Activated CD8-positive, alpha-beta T cell treated with anti-CD3 and anti-CD28 coated beads, Interleukin-2, amount 10 ng/mL, durations not matched to agents 7 days and 5 days (primary cell): ENCODE measurements around the gene TMEM100. TPM values are rescaled to one million over a fixed set of nuclear protein-coding genes. Genes with fewer than 3 reads are reported as not detected.
"Not testable (repeated sequence)": the region's sequence is repeated elsewhere in the genome, so short reads cannot be mapped to it uniquely, and the experiment has no call there.

Experiments
- ATAC-seq: fragments of 150-1000 bp; cut with Tn5 transposase; one replicate; pipeline ENCODE4 v1.10.0; 2021; ENCODE audit warnings: moderate library complexity
- CTCF ChIA-PET: fragments of 350-600 bp; sonication (Branson Sonifier 250); formaldehyde crosslinking; loops from one replicate; lab custom pipeline; 2021; ENCODE audit warnings: antibody characterized with exemption; lab: Charles Lee
- POLR2A ChIA-PET: fragments of 350-600 bp; sonication (Branson Sonifier 250); formaldehyde crosslinking; loops from one replicate; lab custom pipeline; 2021; ENCODE audit warnings: antibody characterized with exemption; lab: Charles Lee
- DNase-seq: peaks from one replicate; pipeline ENCODE4 v3.0.0-alpha.2; 2020
- H3K27ac Mint-ChIP-seq: one replicate; pipeline ENCODE4 v1.8.0; 2021; ENCODE audit warnings: mild to moderate bottlenecking, mixed read lengths
- H3K27me3 Mint-ChIP-seq: one replicate; pipeline ENCODE4 v1.8.0; 2021; ENCODE audit warnings: low read depth, mixed read lengths
- H3K36me3 Mint-ChIP-seq: one replicate; pipeline ENCODE4 v1.8.0; 2021; ENCODE audit warnings: low read depth, mixed read lengths
- H3K4me1 Mint-ChIP-seq: one replicate; pipeline ENCODE4 v1.8.0; 2021; ENCODE audit warnings: low read depth, mixed read lengths
- H3K4me3 Mint-ChIP-seq: one replicate; pipeline ENCODE4 v1.8.0; 2021; ENCODE audit warnings: mild to moderate bottlenecking, mixed read lengths
- H3K9me3 Mint-ChIP-seq: one replicate; pipeline ENCODE4 v1.8.0; 2022; ENCODE audit warnings: mixed read lengths; ENCODE audit not compliant: insufficient read depth
- total RNA-seq, 2 experiments: library from RNA; stranded (reverse); gene quantifications; one replicate each; pipeline ENCODE4 v1.2.3, GENCODE V29; 2021

Gene TMEM100
- total RNA-seq, 2 experiments from 2014 or later, result not detected

DNA sequence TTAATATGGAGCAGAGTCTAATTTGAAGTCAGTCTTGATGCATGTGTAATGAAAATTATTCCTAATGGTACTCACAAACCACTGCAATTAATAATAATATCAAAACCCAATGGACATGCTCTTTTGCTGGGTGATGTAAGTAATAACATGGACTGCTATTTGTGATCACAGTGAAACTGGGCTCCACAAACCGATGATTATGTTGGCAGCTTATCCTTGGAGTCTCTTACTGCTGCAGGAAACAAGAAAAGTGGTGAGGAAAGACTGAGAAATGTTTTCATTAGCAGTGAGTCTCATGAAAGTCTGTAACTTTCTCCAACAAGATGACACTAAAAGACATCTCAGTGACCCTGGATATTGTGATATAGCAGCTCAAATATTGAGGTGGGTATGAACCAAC lies 45.2 kb downstream of the TMEM100 start:
- Mint-ChIP-seq H3K36me3 (no peaks in the 10 kb centered on the region), H3K27me3 (peaks cover 9% of the 10 kb centered on the region), H3K4me1 (no peaks in the 10 kb centered on the region), H3K9me3 (no peaks in the 10 kb centered on the region), H3K27ac (no peak overlapping the region), H3K4me3 (no peak overlapping the region)
- CTCF ChIA-PET, result no interaction called here
- no peak for DNase-seq
- POLR2A ChIA-PET, result no interaction called here
- no peak for ATAC-seq

DNA sequence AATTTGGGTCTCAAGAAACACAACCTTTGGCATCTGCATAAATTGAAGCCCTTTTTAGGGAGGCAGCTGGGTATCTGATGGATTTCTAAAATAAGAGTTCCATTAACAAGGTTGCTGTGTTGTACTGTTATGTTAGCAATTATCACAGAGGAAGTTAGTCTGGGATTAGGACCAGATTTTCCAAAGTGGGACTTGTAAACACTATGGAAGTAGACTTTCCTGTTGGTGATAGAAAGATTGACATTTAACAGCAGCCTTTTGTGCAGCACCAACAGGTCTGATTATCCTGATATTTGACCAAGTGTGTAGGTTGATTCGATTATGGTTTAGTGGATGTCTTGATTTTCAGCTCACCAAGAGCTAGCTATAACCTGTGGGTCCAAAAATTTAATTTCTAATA lies 46.4 kb downstream of the TMEM100 start:
- Mint-ChIP-seq H3K36me3 (no peaks in the 10 kb centered on the region), H3K9me3 (no peaks in the 10 kb centered on the region), H3K27ac (no peak overlapping the region), H3K4me3 (no peak overlapping the region), H3K4me1 (no peaks in the 10 kb centered on the region), H3K27me3 (peaks cover 9% of the 10 kb centered on the region)
- POLR2A ChIA-PET, result no interaction called here
- no peak for DNase-seq
- CTCF ChIA-PET, result no interaction called here
- ATAC-seq, result no peak

DNA sequence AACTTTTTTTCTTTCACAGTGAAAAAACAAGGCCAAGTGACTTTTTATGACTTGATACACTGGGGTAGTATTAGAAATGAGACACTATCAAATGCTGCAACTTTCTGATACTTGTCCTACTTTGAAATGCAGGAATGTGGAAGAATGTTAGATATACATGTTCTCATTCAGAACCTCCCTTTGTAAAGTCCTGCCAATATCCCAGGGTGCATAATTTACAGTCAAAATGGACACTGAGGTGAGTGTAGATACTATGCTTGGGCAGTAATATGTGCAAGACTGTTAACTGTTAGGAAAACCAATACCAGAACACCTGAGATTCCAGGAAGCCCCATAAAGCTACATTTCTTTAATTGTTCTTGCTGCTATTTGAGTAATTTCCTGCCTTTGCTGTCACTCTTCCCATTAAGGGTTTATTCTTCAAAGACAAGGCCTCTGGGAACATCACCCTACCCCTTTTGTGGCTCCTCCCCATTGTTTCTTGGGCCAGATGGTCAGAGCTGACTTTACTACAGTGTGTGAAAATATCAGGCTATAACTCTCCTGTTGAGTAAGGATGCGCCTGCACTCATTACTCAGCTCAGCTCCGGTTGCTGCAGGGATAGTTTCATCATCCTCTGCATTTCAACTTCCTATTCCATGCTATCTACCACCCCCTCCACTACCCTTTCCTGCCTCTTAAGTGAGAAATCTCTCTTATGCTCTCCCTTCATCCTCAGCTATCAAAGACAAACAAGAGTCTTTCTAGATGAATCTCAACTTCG lies 48.7 kb downstream of the TMEM100 start:
- no peak overlapping the region for H3K4me3 Mint-ChIP-seq
- ATAC-seq (no peak), DNase-seq (no peak)
- H3K36me3 Mint-ChIP-seq, result no peaks in the 10 kb centered on the region
- H3K9me3 Mint-ChIP-seq, result no peaks in the 10 kb centered on the region
- ChIA-PET POLR2A (no interaction called here), CTCF (no interaction called here)
- no peak overlapping the region for H3K27ac Mint-ChIP-seq
- peaks cover 9% of the 10 kb centered on the region for H3K27me3 Mint-ChIP-seq
- H3K4me1 Mint-ChIP-seq, result no peaks in the 10 kb centered on the region

DNA sequence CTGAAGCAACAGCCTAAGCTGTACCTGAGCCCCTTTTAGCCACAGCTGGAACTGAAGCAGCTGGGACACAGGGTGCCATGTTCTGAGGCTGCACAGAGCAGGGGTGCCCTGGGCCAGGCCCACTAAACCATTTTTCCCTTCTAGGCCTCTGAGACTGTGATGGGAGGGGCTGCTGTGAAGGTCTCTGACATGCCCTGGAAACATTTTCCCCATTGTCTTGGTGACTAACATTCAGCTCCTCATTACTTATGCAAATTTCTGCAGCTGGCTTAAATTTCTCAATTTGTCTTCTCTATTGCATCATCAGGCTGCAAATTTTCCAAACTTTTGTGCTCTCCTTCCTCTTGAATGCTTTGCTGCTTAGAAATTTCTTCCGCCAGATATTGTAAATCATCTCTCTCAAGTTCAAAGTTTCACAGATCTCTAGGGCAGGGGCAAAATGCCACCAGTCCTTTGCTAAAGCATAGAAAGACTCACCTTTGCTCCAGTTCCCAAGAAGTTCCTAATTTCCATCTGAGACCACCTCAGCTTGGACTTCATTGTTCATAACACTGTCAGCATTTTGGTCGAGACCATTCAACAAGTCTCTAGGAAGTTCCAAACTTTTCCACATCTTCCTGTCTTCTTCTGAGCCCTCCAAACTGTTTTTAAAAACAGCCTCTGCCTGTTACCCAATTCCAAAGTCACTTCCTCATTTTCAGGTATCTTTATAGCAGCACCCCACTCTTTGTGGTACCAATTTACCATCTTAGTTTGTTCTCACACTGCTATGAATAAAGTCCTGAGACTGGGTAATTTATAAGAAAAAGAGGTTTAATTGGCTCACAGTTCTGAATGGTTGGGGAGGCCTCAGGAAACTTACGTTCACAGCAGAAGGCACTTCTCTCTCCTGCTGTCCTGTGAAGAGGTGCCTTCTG lies 49.8 kb downstream of the TMEM100 start:
- ATAC-seq, result no peak
- ChIA-PET CTCF (no interaction called here), POLR2A (no interaction called here)
- Mint-ChIP-seq H3K9me3 (no peaks in the 10 kb centered on the region), H3K27ac (no peak overlapping the region), H3K4me1 (no peaks in the 10 kb centered on the region), H3K36me3 (no peaks in the 10 kb centered on the region), H3K4me3 (no peak overlapping the region), H3K27me3 (peaks cover 4% of the 10 kb centered on the region)
- no peak for DNase-seq

- POLR2A ChIA-PET, H3K27me3 Mint-ChIP-seq, H3K36me3 Mint-ChIP-seq, ATAC-seq, H3K9me3 Mint-ChIP-seq, H3K27ac Mint-ChIP-seq, CTCF ChIA-PET, DNase-seq, H3K4me1 Mint-ChIP-seq, H3K4me3 Mint-ChIP-seq: not testable (repeated sequence)
Observed at GRCh38 chr17:55672010-55672409, 50.7 kb downstream of the TMEM100 start.

Other genes with a start within 250 kb of the TMEM100 start
- gene SMIM36, start 211.4 kb downstream of the TMEM100 start, total RNA-seq, result not detected
- 1 to 10 TPM; 7.7 to 8.2 TPM for gene PCTP, start 28.2 kb upstream of the TMEM100 start, total RNA-seq